Liver (tissue), 9 donors: ENCODE results near the gene VIM. TPM values are rescaled to one million over a fixed set of nuclear protein-coding genes. Genes with fewer than 3 reads are reported as not detected.

Experiments used
- DNase-seq: peaks from one replicate; pipeline ENCODE4 v3.0.0-alpha.2; 2017; ENCODE audit warnings: low spot score
- H3K27ac ChIP-seq, 2 donors: one replicate each; pipeline ENCODE4 v1.7.0; 2013; ENCODE audit warnings: inconsistent platforms in 2 of 2, low read length in 2 of 2, control low read depth in 1 of 2, low read depth in 1 of 2, mild to moderate bottlenecking in 1 of 2
- H3K27me3 ChIP-seq, 4 donors: one replicate each; pipeline versions ENCODE4 v1.6.1 to v1.7.0; 2013; ENCODE audit warnings: low read length in 3 of 4, inconsistent platforms in 1 of 4, mild to moderate bottlenecking in 1 of 4, moderate library complexity in 1 of 4; ENCODE audit not compliant: control insufficient read depth in 4 of 4, insufficient read depth in 4 of 4
- H3K36me3 ChIP-seq, 4 donors: one replicate each; pipeline versions ENCODE4 v1.6.1 to v1.7.0; 2013; ENCODE audit warnings: low read length in 3 of 4, mild to moderate bottlenecking in 3 of 4, low read depth in 1 of 4, moderate library complexity in 1 of 4; ENCODE audit not compliant: control insufficient read depth in 4 of 4, insufficient read depth in 3 of 4
- H3K4me1 ChIP-seq, 4 donors: one replicate each; pipeline versions ENCODE4 v1.6.1 to v1.7.0; 2013; ENCODE audit warnings: low read length in 3 of 4, mild to moderate bottlenecking in 3 of 4, moderate library complexity in 1 of 4; ENCODE audit not compliant: control insufficient read depth in 4 of 4, insufficient read depth in 4 of 4
- H3K4me3 ChIP-seq, 3 donors: one replicate each; pipeline versions ENCODE4 v1.6.1 to v1.7.0; 2013; ENCODE audit warnings: low read length in 3 of 3, control low read depth in 1 of 3, low read depth in 1 of 3, mild to moderate bottlenecking in 1 of 3
- H3K9ac ChIP-seq, 2 donors: one replicate each; pipeline ENCODE4 v1.7.0; 2013; ENCODE audit warnings: low read length in 2 of 2, mild to moderate bottlenecking in 2 of 2, moderate library complexity in 2 of 2, control low read depth in 1 of 2, low read depth in 1 of 2
- H3K9me3 ChIP-seq, 4 donors: one replicate each; pipeline versions ENCODE4 v1.6.1 to v1.7.0; 2013; ENCODE audit warnings: low read length in 3 of 4; ENCODE audit not compliant: control insufficient read depth in 4 of 4
- EGR1 ChIP-seq, 2 donors: IDR thresholded peaks; 2 replicates each; pipeline ENCODE4 v1.6.1; 2016 to 2018; ENCODE audit warnings: antibody characterized with exemption in 2 of 2, low read depth in 2 of 2
- FOXA1 ChIP-seq: IDR thresholded peaks from 2 replicates; pipeline ENCODE4 v1.6.1; 2016; ENCODE audit warnings: antibody characterized with exemption
- FOXA2 ChIP-seq: IDR thresholded peaks from 2 replicates; pipeline ENCODE4 v1.6.1; 2016; ENCODE audit warnings: antibody characterized with exemption
- GABPA ChIP-seq, 2 donors: IDR thresholded peaks in 1 of 2; conservative IDR thresholded peaks in 1 of 2; 2 replicates each; pipeline ENCODE4 v1.6.1; 2016; ENCODE audit warnings: antibody characterized with exemption in 2 of 2, mild to moderate bottlenecking in 1 of 2, moderate library complexity in 1 of 2
- HNF4G ChIP-seq: IDR thresholded peaks from 2 replicates; pipeline ENCODE4 v1.6.1; 2016; ENCODE audit warnings: antibody characterized with exemption
- JUND ChIP-seq, 2 donors: IDR thresholded peaks; 2 replicates each; pipeline ENCODE4 v1.6.1; 2016; ENCODE audit warnings: antibody characterized with exemption in 2 of 2
- MAX ChIP-seq: IDR thresholded peaks from 2 replicates; pipeline ENCODE4 v1.6.1; 2016; ENCODE audit warnings: antibody characterized with exemption
- RAD21 ChIP-seq, 2 donors: IDR thresholded peaks; 2 replicates each; pipeline ENCODE4 v1.6.1; 2016; ENCODE audit warnings: antibody characterized with exemption in 2 of 2, mild to moderate bottlenecking in 2 of 2
- RXRA ChIP-seq, 2 donors: IDR thresholded peaks; 2 replicates each; pipeline ENCODE4 v1.6.1; 2017 to 2018; ENCODE audit warnings: antibody characterized with exemption in 2 of 2, mild to moderate bottlenecking in 1 of 2
- SP1 ChIP-seq: IDR thresholded peaks from 2 replicates; pipeline ENCODE4 v1.6.1; 2018; ENCODE audit warnings: antibody characterized with exemption, mild to moderate bottlenecking
- TAF1 ChIP-seq: conservative IDR thresholded peaks from 2 replicates; pipeline ENCODE4 v1.6.1; 2016; ENCODE audit warnings: antibody characterized with exemption, mild to moderate bottlenecking
- YY1 ChIP-seq: IDR thresholded peaks from 2 replicates; pipeline ENCODE4 v1.6.1; 2016; ENCODE audit warnings: antibody characterized with exemption, mild to moderate bottlenecking
- WGBS: extraction: QIAGEN DNeasy Blood & Tissue Kit; methylation state at CpG from one replicate; pipeline ENCODE4 v1.1.7; 2013; 5-methylcytosine and 5-hydroxymethylcytosine counted together
- polyA plus RNA-seq, 2 donors: library from polyadenylated mRNA; stranded (reverse) in 1 of 2; unstranded in 1 of 2; fragments of 200-250 nt in 1 of 2; fragments of >200 nt in 1 of 2; fragmentation: Nextera tagmentation in 1 of 2; extraction: Ambion mirVana in 1 of 2; gene quantifications; one replicate each; pipeline versions ENCODE4 v1.2.1 to v1.2.3, GENCODE V29; 2013 to 2015
- total RNA-seq, 2 donors: library from RNA; depleted of rRNA; stranded (reverse); fragments of >200 nt; gene quantifications; one replicate each; pipeline ENCODE4 v1.2.3, GENCODE V29; 2014
- TF ChIP-seq, protein P1 (sequence below): IDR thresholded peaks from 2 replicates; pipeline ENCODE4 v1.6.1; 2016; ENCODE audit warnings: antibody characterized with exemption, mild to moderate bottlenecking
- TF ChIP-seq, protein P2 (sequence below): IDR thresholded peaks from 2 replicates; pipeline ENCODE4 v1.6.1; 2016; ENCODE audit warnings: antibody characterized with exemption
- donor health status: healthy.
- donor health status: healthy.
- donor health status: healthy.
- donor health status: healthy.
- donor health status: healthy.

VIM gene
- total and polyA plus RNA-seq, 4 donors = 42.5 to 212 (median 100) TPM

DNA sequence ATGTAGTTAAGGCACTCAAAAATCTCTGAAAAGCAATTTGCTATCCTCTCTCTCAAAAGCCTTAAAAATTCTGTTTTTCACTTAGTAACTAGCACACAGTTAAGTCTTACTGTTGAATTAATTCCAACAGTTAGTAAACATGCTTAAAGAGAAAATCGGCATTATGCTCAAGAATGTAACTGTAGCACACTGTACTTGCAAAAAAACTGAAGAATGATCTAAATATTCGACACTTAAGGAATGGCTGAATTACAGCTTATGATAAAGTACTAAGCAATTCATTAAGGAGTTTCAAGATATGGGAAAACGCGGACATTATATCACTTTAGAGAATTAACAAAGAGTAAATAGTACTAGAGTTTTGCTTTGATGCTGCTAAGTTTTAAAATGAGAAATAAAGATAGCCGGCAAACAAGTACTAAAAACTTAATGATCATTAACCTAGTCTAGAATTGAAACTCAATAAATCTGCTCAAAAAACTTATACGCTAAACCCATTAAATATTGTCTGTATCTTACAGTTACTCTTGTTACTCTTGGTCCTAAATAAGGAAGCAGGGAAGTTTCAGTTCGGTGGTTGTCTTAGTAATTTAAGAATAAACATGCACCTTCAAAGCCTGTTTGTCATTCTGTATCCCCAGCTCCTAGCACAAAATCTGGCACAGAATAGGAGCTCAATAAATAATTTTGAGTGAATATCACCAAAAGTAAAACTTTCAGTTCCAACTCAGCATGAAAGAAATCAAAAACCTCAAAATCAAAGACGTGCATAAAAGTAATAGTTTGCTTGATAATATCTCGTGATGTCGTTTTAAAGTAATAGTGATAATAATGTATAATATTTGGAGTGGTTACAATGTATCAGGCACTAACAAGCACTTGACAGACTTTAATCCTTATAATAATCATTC is 27.8 kb upstream of the VIM start:
- Histone ChIP-seq H3K36me3 (no peaks in the 10 kb centered on the region), H3K27ac (peak overlapping the region; percentile 86 to 91), H3K9me3 (no peaks in the 10 kb centered on the region), H3K4me1 (peaks cover 0 to 11% (median 4%) of the 10 kb centered on the region in 4 donors), H3K27me3 (no peaks in the 10 kb centered on the region), H3K9ac (peak overlapping the region in 1 of 2 donors; percentile 42), H3K4me3 (peak overlapping the region; percentile 77 to 84 (median 82))
- 43% methylated on average over 10 of the region's 10 CpGs for WGBS
- no peak for TF ChIP-seq FOXA2
- TF ChIP-seq SP1 = no peak
- no peak for TF ChIP-seq JUND (IDR thresholded peaks at IDR 0.05)
- no peak for TF ChIP-seq FOXA1
- TF ChIP-seq GABPA (IDR thresholded peaks at IDR 0.05 in 1 of 2, conservative IDR thresholded peaks at IDR 0.05 in 1 of 2) = no peak
- no peak for TF ChIP-seq TAF1
- no peak for TF ChIP-seq RAD21 (IDR thresholded peaks at IDR 0.05)
- no peak for TF ChIP-seq MAX
- TF ChIP-seq EGR1 (IDR thresholded peaks at IDR 0.05; ENCODE audit: low read depth in 2 of 2) = no peak
- no peak for TF ChIP-seq HNF4G
- DNase-seq = no peak

DNA sequence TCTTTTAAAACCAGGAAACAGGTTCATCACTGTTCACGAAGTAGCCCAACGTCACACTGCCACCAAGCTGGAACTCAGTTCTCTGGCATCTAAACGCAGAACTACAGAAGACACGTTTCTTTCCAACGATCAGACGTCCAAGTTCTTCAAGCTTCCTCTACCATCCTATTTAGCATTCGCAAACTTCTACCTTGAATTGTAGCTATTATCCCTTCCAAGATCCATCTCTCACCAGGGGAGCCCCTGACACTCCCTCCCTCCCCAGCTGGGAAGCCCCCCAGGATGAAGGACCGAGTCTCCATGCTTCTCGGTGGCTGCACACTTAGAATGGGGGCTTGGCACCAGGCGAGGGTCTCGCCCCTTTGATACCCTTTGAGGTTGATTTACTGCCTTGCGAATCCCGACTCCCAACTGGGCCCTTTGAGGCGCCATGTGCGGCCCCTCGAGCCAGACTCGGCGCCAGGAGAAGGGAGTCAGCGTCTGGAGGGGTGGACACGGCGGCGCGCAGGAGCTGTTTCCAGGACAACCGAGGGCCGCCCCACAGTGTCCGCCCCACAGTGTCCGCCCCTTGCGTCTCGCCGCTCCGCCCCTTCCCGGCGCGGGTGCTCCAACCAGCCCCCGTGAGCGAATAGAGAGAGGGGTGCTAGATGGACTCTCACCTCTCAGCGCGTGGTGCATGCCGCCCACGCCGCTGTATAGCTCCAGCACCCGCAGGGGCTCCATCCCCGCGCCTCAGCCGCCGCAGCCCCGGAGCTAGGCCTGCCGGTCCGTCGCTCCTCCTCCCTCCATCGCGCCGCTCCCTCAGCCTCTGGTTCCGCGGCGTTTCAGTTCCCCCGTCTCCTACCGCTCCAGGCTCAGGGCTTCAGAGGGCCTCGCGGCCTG is 26.9 kb upstream of the VIM start, which contains the start of gene TRDMT1:
Gene TRDMT1, minus strand, starts transcription at position 761 of the 882 bp plus-strand sequence. Its CDS starts 38 bp downstream, at position 723.
- peak within 1 kb of the TSS; percentile 77 to 84 (median 82) for H3K4me3 ChIP-seq
- peak; percentile 86 for DNase-seq
- H3K9me3 ChIP-seq = no peaks in the 10 kb centered on the region
- peaks cover 0 to 11% (median 4%) of the 10 kb centered on the region in 4 donors for H3K4me1 ChIP-seq
- H3K27me3 ChIP-seq = no peaks in the 10 kb centered on the region
- H3K27ac ChIP-seq = peak within 1 kb of the TSS; percentile 86 to 91
- H3K36me3 ChIP-seq = no peaks in the 10 kb centered on the region
- H3K9ac ChIP-seq = peak within 1 kb of the TSS; percentile 42 to 60
- TF ChIP-seq MAX (peak; percentile 38), GABPA (IDR thresholded peaks at IDR 0.05 in 1 of 2, conservative IDR thresholded peaks at IDR 0.05 in 1 of 2) (peak; percentile 53 to 85), YY1 (peak; percentile 87), RXRA (IDR thresholded peaks at IDR 0.05) (no peak), SP1 (peak; percentile 53), EGR1 (IDR thresholded peaks at IDR 0.05; ENCODE audit: low read depth in 2 of 2) (peak; percentile 24 to 46), RAD21 (IDR thresholded peaks at IDR 0.05) (peak; percentile 53 to 54)
- TF ChIP-seq, protein P1, sequence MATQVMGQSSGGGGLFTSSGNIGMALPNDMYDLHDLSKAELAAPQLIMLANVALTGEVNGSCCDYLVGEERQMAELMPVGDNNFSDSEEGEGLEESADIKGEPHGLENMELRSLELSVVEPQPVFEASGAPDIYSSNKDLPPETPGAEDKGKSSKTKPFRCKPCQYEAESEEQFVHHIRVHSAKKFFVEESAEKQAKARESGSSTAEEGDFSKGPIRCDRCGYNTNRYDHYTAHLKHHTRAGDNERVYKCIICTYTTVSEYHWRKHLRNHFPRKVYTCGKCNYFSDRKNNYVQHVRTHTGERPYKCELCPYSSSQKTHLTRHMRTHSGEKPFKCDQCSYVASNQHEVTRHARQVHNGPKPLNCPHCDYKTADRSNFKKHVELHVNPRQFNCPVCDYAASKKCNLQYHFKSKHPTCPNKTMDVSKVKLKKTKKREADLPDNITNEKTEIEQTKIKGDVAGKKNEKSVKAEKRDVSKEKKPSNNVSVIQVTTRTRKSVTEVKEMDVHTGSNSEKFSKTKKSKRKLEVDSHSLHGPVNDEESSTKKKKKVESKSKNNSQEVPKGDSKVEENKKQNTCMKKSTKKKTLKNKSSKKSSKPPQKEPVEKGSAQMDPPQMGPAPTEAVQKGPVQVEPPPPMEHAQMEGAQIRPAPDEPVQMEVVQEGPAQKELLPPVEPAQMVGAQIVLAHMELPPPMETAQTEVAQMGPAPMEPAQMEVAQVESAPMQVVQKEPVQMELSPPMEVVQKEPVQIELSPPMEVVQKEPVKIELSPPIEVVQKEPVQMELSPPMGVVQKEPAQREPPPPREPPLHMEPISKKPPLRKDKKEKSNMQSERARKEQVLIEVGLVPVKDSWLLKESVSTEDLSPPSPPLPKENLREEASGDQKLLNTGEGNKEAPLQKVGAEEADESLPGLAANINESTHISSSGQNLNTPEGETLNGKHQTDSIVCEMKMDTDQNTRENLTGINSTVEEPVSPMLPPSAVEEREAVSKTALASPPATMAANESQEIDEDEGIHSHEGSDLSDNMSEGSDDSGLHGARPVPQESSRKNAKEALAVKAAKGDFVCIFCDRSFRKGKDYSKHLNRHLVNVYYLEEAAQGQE = peak; percentile 53
- TF ChIP-seq, protein P2, sequence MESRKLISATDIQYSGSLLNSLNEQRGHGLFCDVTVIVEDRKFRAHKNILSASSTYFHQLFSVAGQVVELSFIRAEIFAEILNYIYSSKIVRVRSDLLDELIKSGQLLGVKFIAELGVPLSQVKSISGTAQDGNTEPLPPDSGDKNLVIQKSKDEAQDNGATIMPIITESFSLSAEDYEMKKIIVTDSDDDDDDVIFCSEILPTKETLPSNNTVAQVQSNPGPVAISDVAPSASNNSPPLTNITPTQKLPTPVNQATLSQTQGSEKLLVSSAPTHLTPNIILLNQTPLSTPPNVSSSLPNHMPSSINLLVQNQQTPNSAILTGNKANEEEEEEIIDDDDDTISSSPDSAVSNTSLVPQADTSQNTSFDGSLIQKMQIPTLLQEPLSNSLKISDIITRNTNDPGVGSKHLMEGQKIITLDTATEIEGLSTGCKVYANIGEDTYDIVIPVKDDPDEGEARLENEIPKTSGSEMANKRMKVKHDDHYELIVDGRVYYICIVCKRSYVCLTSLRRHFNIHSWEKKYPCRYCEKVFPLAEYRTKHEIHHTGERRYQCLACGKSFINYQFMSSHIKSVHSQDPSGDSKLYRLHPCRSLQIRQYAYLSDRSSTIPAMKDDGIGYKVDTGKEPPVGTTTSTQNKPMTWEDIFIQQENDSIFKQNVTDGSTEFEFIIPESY = no peak
- under 1% methylated on average over 60 of the region's 60 CpGs for WGBS
